DOHH2 (cell line): Measurements from ENCODE around the gene MARCHF3.

Experiments
- H3F3A ChIP-seq: fragments of 200-600 bp; sonication (generic), shearing (Covaris generic); 2 replicates; pipeline ENCODE4 v1.6.0; 2016; ENCODE audit warnings: antibody characterized with exemption, mild to moderate bottlenecking; ENCODE audit not compliant: control insufficient read depth, insufficient read depth
- H3K27ac ChIP-seq: fragments of 200-600 bp; sonication (generic); 2 replicates; pipeline ENCODE4 v1.5.1; 2014; ENCODE audit warnings: low read depth, mild to moderate bottlenecking, low read length, moderate library complexity
- H3K27me3 ChIP-seq: fragments of 200-600 bp; sonication (generic); 2 replicates; pipeline ENCODE4 v1.6.1; 2014; ENCODE audit warnings: mild to moderate bottlenecking, low read length, mixed read lengths; ENCODE audit not compliant: control insufficient read depth
- H3K36me3 ChIP-seq: fragments of 200-600 bp; sonication (generic); 2 replicates; pipeline ENCODE4 v1.6.1; 2014; ENCODE audit warnings: mild to moderate bottlenecking, low read length, moderate library complexity, mixed read lengths; ENCODE audit not compliant: control insufficient read depth
- H3K4me1 ChIP-seq: fragments of 200-600 bp; sonication (generic); 2 replicates; pipeline ENCODE4 v1.6.1; 2014; ENCODE audit warnings: mild to moderate bottlenecking, low read length, mixed read lengths; ENCODE audit not compliant: control insufficient read depth
- H3K4me2 ChIP-seq: fragments of 200-600 bp; sonication (generic); 2 replicates; pipeline ENCODE4 v1.6.0; 2014; ENCODE audit warnings: mild to moderate bottlenecking, low read length, moderate library complexity
- H3K4me3 ChIP-seq: fragments of 200-600 bp; sonication (generic); 2 replicates; pipeline ENCODE4 v1.5.1; 2014; ENCODE audit warnings: mild to moderate bottlenecking, low read length, mixed read lengths
- H3K79me2 ChIP-seq: fragments of 200-600 bp; sonication (generic); 2 replicates; pipeline ENCODE4 v1.6.1; 2014; ENCODE audit warnings: mild to moderate bottlenecking, low read length, mixed read lengths; ENCODE audit not compliant: control insufficient read depth
- H3K9me2 ChIP-seq: fragments of 200-600 bp; sonication (generic); replicated peaks from 2 replicates; pipeline ENCODE4 v1.6.1; 2014; ENCODE audit warnings: mild to moderate bottlenecking, low read length, mixed read lengths; ENCODE audit not compliant: control insufficient read depth
- H3K9me3 ChIP-seq: fragments of 200-600 bp; sonication (generic); 2 replicates; pipeline ENCODE4 v1.6.1; 2014; ENCODE audit warnings: antibody characterized with exemption, low read length, mixed read lengths; ENCODE audit not compliant: control insufficient read depth, insufficient read depth
- H4K20me1 ChIP-seq: fragments of 200-600 bp; sonication (generic); 2 replicates; pipeline ENCODE4 v1.6.0; 2014; ENCODE audit warnings: low read depth, mild to moderate bottlenecking, antibody characterized with exemption, low read length, moderate library complexity; ENCODE audit not compliant: control insufficient read depth, insufficient read depth
- EZH2phosphoT487 ChIP-seq: fragments of 200-600 bp; sonication (generic); IDR thresholded peaks from 2 replicates; pipeline ENCODE4 v1.6.1; 2017; ENCODE audit warnings: borderline replicate concordance, mild to moderate bottlenecking, antibody characterized with exemption, low read length, moderate library complexity, mixed read lengths
- TF ChIP-seq, protein P1 (sequence below): fragments of 200-600 bp; sonication (generic); IDR thresholded peaks from one replicate; pipeline ENCODE4 v1.5.1; 2014; ENCODE audit warnings: antibody characterized with exemption, mild to moderate bottlenecking, low read depth, low read length; ENCODE audit not compliant: poor library complexity, severe bottlenecking

The MARCHF3 gene

DNA sequence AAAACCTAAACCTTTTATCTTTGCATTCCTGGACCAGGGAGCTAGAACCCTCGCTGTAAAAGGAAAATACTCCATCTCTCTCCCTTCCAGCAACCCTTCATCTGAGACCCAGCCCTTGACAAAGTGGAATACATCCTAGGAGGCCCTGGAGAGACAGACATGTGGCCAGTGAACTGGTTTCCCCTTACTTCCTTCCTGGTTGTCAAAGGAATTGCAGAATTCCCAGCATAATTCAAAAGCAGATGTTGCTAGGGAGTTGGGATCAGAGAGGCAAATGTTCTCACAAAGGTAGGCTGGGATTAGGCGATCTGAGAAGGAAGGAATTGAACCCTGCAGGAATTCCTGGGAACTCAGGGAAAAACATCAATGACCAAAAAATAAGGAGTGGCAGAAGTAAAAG is 80.9 kb downstream of the MARCHF3 start:
- H3F3A ChIP-seq, result no peaks in the 10 kb centered on the region
- no peaks in the 10 kb centered on the region for H3K9me3 ChIP-seq
- no peaks in the 10 kb centered on the region for H3K9me2 ChIP-seq
- no peaks in the 10 kb centered on the region for H3K4me1 ChIP-seq
- no peak overlapping the region for H3K27ac ChIP-seq
- no peaks in the 10 kb centered on the region for H3K36me3 ChIP-seq
- no peaks in the 10 kb centered on the region for H4K20me1 ChIP-seq
- no peaks in the 10 kb centered on the region for H3K79me2 ChIP-seq
- H3K27me3 ChIP-seq, result no peaks in the 10 kb centered on the region
- H3K4me3 ChIP-seq, result no peak overlapping the region
- H3K4me2 ChIP-seq, result no peak overlapping the region
- TF ChIP-seq, protein P1, sequence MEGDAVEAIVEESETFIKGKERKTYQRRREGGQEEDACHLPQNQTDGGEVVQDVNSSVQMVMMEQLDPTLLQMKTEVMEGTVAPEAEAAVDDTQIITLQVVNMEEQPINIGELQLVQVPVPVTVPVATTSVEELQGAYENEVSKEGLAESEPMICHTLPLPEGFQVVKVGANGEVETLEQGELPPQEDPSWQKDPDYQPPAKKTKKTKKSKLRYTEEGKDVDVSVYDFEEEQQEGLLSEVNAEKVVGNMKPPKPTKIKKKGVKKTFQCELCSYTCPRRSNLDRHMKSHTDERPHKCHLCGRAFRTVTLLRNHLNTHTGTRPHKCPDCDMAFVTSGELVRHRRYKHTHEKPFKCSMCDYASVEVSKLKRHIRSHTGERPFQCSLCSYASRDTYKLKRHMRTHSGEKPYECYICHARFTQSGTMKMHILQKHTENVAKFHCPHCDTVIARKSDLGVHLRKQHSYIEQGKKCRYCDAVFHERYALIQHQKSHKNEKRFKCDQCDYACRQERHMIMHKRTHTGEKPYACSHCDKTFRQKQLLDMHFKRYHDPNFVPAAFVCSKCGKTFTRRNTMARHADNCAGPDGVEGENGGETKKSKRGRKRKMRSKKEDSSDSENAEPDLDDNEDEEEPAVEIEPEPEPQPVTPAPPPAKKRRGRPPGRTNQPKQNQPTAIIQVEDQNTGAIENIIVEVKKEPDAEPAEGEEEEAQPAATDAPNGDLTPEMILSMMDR, result no peak
- no peak for TF ChIP-seq EZH2phosphoT487

DNA sequence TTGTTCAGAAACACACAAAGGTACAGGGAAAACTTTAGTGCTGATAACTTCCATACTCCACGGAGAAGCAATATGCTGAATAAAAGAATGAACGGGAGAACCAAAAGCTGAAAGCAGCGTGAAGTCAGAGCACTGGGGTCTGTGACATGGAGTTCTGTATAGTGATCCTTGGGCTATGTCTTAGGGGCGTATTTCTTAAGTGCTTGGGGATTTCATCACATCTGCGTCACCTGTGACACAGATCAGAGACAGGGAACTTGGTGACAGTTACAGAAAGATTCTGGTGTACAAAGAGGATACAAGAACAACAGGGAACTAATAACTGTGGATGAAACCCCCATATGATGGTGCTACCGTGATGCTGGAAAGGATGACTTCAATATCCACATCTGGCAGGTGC is 81.9 kb downstream of the MARCHF3 start:
- no peak overlapping the region for H3K4me3 ChIP-seq
- H4K20me1 ChIP-seq, result no peaks in the 10 kb centered on the region
- H3K79me2 ChIP-seq, result no peaks in the 10 kb centered on the region
- no peaks in the 10 kb centered on the region for H3K9me2 ChIP-seq
- H3K27ac ChIP-seq, result no peak overlapping the region
- no peaks in the 10 kb centered on the region for H3F3A ChIP-seq
- no peaks in the 10 kb centered on the region for H3K9me3 ChIP-seq
- no peaks in the 10 kb centered on the region for H3K4me1 ChIP-seq
- H3K27me3 ChIP-seq, result no peaks in the 10 kb centered on the region
- no peak overlapping the region for H3K4me2 ChIP-seq
- TF ChIP-seq, protein P1, result no peak
- no peak for TF ChIP-seq EZH2phosphoT487
- H3K36me3 ChIP-seq, result no peaks in the 10 kb centered on the region

DNA sequence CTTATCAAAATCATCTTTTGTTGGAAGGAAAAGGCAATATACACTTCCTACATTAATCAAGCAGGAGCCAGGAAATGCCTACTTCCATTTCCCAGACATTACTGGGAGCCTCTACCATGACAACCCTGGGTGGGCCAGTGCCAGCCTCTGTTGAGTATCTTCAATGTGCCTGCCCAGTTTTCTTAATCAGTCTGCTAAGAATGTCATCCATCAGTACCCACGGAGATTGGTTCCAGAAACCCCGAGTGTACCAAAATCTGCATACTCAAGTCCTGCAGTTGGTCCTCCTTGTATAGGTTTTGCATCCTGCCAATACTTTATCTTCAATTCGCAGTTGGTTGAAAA is 82.4 kb downstream of the MARCHF3 start:
- Histone ChIP-seq H3K79me2 (no peaks in the 10 kb centered on the region), H3K27ac (no peak overlapping the region), H3K4me1 (no peaks in the 10 kb centered on the region), H3K4me3 (no peak overlapping the region), H3K27me3 (no peaks in the 10 kb centered on the region), H3K4me2 (no peak overlapping the region), H3K9me2 (no peaks in the 10 kb centered on the region), H4K20me1 (no peaks in the 10 kb centered on the region), H3K9me3 (no peaks in the 10 kb centered on the region), H3K36me3 (no peaks in the 10 kb centered on the region), H3F3A (no peaks in the 10 kb centered on the region)
- TF ChIP-seq, protein P1, result no peak
- no peak for TF ChIP-seq EZH2phosphoT487
